ENCODE data around the gene CDH10.

CDH10 gene

DNA sequence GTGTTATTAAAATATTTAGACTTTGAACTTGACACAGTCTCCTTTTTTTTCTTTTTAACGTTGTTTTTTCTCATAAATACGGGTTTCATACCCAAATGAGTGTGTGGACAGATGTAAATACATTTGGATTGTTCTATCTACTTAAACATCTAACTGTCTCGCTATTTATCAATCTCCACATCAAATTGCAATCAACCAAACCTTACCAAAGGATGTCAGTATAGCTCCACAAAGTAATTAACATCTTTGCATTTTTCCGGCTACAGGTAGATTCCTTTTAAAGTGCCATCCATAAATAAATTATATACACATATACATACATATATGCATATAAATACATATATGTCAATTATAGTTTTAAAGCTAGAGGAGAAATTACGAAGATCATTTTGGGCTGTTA, 705 bp upstream of the CDH10 start:
- TF ChIP-seq CTCF (IDR thresholded peaks at IDR 0.05; ENCODE audit: extremely low read depth, insufficient read depth, missing control alignments) = no peak
- DNase-seq (ENCODE audit: low spot score) = no peak
- in situ Hi-C loops (cut with MboI; ENCODE audit: low pct_unique_long_range_greater_than_20kb, low sequenced_read_pairs, unreplicated experiment) = no loop called here

GRCh38 chr5:24643880-24644279, 898 bp downstream of the CDH10 start:
- in situ Hi-C loops (cut with MboI; ENCODE audit: low pct_unique_long_range_greater_than_20kb, low sequenced_read_pairs, unreplicated experiment) = no loop called here
- no peak for TF ChIP-seq CTCF (IDR thresholded peaks at IDR 0.05; ENCODE audit: extremely low read depth, insufficient read depth, missing control alignments)

DNA sequence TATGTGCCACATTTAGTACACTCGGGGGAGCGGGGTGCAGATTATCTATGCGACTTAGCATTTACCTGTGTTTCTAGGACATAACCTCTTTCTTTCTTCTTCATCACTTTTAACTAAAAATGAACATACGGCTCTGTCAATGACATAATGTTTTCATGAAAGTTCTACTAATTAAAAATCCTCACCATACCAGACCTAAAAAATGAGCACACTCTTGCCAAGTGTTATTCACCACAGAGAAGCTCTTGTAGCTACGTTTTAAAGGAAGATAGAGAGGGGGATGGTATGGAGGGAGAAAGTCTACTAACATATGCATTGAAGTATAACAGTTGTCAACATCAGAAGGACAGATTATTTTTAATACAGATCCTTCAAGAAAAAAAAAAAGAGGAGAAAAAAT, 1.6 kb downstream of the CDH10 start:
- TF ChIP-seq CTCF (IDR thresholded peaks at IDR 0.05; ENCODE audit: extremely low read depth, insufficient read depth, missing control alignments) = no peak
- in situ Hi-C loops (cut with MboI; ENCODE audit: low pct_unique_long_range_greater_than_20kb, low sequenced_read_pairs, unreplicated experiment) = no loop called here
- no peak for DNase-seq (ENCODE audit: low spot score)

More at GRCh38 chr5:24643880-24644279, 898 bp downstream of the CDH10 start:
- DNase-seq (ENCODE audit: low spot score) = no peak

GRCh38 chr5:24642022-24642421, 2.8 kb downstream of the CDH10 start:
- in situ Hi-C loops (cut with MboI; ENCODE audit: low pct_unique_long_range_greater_than_20kb, low sequenced_read_pairs, unreplicated experiment) = no loop called here
- peak; percentile 40 for TF ChIP-seq CTCF (IDR thresholded peaks at IDR 0.05; ENCODE audit: extremely low read depth, insufficient read depth, missing control alignments)
- DNase-seq (ENCODE audit: low spot score) = no peak

GRCh38 chr5:24635209-24635608, 9.6 kb downstream of the CDH10 start:
- no peak for TF ChIP-seq CTCF (IDR thresholded peaks at IDR 0.05; ENCODE audit: extremely low read depth, insufficient read depth, missing control alignments)
- in situ Hi-C loops (cut with MboI; ENCODE audit: low pct_unique_long_range_greater_than_20kb, low sequenced_read_pairs, unreplicated experiment) = no loop called here
- DNase-seq (ENCODE audit: low spot score) = no peak

GRCh38 chr5:24633715-24634325, 11.0 kb downstream of the CDH10 start:
- TF ChIP-seq CTCF (IDR thresholded peaks at IDR 0.05; ENCODE audit: extremely low read depth, insufficient read depth, missing control alignments) = peak; percentile 67
- DNase-seq (ENCODE audit: low spot score) = peak; percentile 8
- in situ Hi-C loops (cut with MboI; ENCODE audit: low pct_unique_long_range_greater_than_20kb, low sequenced_read_pairs, unreplicated experiment) = no loop called here
